ENCODE data around the gene GFRA1. TPM values are rescaled to one million over a fixed set of nuclear protein-coding genes. Genes with fewer than 3 reads are reported as not detected.

The GFRA1 gene
- total RNA-seq, 1 experiment from 2014 or later, result not detected

DNA sequence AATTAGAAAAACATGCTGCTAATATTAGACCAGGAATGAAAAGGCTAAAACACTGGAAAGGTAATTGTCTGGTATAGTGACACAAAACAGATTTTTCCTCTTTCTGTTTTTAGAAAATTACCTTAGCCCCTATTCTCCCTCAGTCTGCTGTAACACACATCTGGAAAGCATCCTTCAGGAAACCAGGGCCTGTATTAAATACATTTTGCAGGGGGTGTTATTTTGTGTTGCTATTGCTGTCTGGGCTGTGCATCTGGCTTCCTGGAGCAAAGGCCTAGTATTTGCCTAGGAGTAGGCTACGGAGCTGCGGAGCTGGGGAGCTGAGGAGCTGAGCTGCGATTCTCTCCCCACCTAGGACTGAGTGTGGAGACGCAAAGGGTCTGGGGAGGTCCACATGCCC, 169.3 kb downstream of the GFRA1 start:
- DNase-seq (ENCODE audit: low spot score), result no peak
- intact Hi-C loops (cut with micrococcal nuclease; ENCODE audit: unreplicated experiment), result no loop called here
- H3K4me3 ChIP-seq (ENCODE audit: low read depth, low read length, poor library complexity, severe bottlenecking), result no peak overlapping the region
- TF ChIP-seq, protein P1, sequence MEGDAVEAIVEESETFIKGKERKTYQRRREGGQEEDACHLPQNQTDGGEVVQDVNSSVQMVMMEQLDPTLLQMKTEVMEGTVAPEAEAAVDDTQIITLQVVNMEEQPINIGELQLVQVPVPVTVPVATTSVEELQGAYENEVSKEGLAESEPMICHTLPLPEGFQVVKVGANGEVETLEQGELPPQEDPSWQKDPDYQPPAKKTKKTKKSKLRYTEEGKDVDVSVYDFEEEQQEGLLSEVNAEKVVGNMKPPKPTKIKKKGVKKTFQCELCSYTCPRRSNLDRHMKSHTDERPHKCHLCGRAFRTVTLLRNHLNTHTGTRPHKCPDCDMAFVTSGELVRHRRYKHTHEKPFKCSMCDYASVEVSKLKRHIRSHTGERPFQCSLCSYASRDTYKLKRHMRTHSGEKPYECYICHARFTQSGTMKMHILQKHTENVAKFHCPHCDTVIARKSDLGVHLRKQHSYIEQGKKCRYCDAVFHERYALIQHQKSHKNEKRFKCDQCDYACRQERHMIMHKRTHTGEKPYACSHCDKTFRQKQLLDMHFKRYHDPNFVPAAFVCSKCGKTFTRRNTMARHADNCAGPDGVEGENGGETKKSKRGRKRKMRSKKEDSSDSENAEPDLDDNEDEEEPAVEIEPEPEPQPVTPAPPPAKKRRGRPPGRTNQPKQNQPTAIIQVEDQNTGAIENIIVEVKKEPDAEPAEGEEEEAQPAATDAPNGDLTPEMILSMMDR (conservative IDR thresholded peaks at IDR 0.05; ENCODE audit: low read depth, low read length), result no peak
- no peak for TF ChIP-seq EZH2 (IDR thresholded peaks at IDR 0.05; ENCODE audit: borderline replicate concordance, low read depth, low read length, poor library complexity, severe bottlenecking)
- no peaks in the 10 kb centered on the region for H3K9me3 ChIP-seq (ENCODE audit: low read depth, low read length, poor library complexity, severe bottlenecking)
- no peaks in the 10 kb centered on the region for H3K36me3 ChIP-seq (ENCODE audit: insufficient read depth, low read length, poor library complexity, severe bottlenecking)
- no peaks in the 10 kb centered on the region for H3K4me1 ChIP-seq (ENCODE audit: insufficient read depth, low read length, poor library complexity, severe bottlenecking)
- no TSS peak for BruUV-seq (replicated peaks)
- POLR2A ChIA-PET (ENCODE audit: low non-redundant PET), result no interaction called here
- peaks cover 79% of the 10 kb centered on the region for H3K27me3 ChIP-seq (replicated peaks; ENCODE audit: insufficient read depth, low read depth, low read length, poor library complexity)
- CTCF ChIA-PET, result no interaction called here
- no peak overlapping the region for H3K27ac ChIP-seq (ENCODE audit: low read depth, low read length, poor library complexity, severe bottlenecking)

DNA sequence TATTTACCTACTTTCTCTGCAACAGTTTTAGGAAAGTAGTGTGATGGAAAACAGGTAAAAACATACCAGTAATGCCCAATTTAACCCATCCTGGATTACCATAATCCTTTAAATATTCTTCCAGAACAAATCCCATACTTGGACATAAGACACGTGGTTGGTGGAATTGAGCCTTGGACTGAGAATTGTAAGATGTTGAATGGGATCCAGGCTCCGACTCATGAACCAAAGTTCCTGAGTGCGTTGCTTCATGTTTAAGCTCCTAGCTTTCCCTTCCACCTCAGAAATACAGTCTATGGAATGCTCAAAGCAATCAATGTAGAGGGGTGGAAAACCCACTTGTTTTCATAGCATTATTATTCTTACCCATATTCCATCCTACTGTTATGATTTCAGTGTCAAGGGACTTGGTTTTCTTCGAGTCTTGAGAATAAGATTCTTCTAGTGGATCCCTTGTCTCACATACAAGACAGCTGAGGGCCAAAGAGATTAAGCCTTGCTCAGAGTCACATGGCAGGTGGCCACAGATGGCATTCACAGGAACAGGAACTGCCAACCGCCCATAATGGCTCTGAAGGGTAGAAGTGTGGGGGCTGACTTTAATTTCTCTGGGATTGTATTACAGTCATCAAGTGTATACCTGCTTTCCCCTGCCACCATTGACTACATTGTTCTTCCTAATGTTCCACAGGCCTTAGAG, 171.2 kb downstream of the GFRA1 start:
- H3K27me3 ChIP-seq (replicated peaks; ENCODE audit: insufficient read depth, low read depth, low read length, poor library complexity), result peaks cover 80% of the 10 kb centered on the region
- no TSS peak for BruUV-seq (replicated peaks)
- TF ChIP-seq EZH2 (IDR thresholded peaks at IDR 0.05; ENCODE audit: borderline replicate concordance, low read depth, low read length, poor library complexity, severe bottlenecking), result no peak
- TF ChIP-seq, protein P1 (conservative IDR thresholded peaks at IDR 0.05; ENCODE audit: low read depth, low read length), result no peak
- ChIA-PET CTCF (no interaction called here), POLR2A (ENCODE audit: low non-redundant PET) (no interaction called here)
- H3K36me3 ChIP-seq (ENCODE audit: insufficient read depth, low read length, poor library complexity, severe bottlenecking), result no peaks in the 10 kb centered on the region
- DNase-seq (ENCODE audit: low spot score), result no peak
- intact Hi-C loops (cut with micrococcal nuclease; ENCODE audit: unreplicated experiment), result no loop called here
- H3K27ac ChIP-seq (ENCODE audit: low read depth, low read length, poor library complexity, severe bottlenecking), result no peak overlapping the region
- no peak overlapping the region for H3K4me3 ChIP-seq (ENCODE audit: low read depth, low read length, poor library complexity, severe bottlenecking)
- no peaks in the 10 kb centered on the region for H3K4me1 ChIP-seq (ENCODE audit: insufficient read depth, low read length, poor library complexity, severe bottlenecking)
- H3K9me3 ChIP-seq (ENCODE audit: low read depth, low read length, poor library complexity, severe bottlenecking), result no peaks in the 10 kb centered on the region

GRCh38 chr10:116100984-116101383, 172.0 kb downstream of the GFRA1 start:
- no peak overlapping the region for H3K27ac ChIP-seq (ENCODE audit: low read depth, low read length, poor library complexity, severe bottlenecking)
- ChIA-PET CTCF (no interaction called here), POLR2A (ENCODE audit: low non-redundant PET) (no interaction called here)
- BruUV-seq (replicated peaks), result no TSS peak
- peaks cover 82% of the 10 kb centered on the region for H3K27me3 ChIP-seq (replicated peaks; ENCODE audit: insufficient read depth, low read depth, low read length, poor library complexity)
- no peaks in the 10 kb centered on the region for H3K36me3 ChIP-seq (ENCODE audit: insufficient read depth, low read length, poor library complexity, severe bottlenecking)
- H3K9me3 ChIP-seq (ENCODE audit: low read depth, low read length, poor library complexity, severe bottlenecking), result no peaks in the 10 kb centered on the region
- intact Hi-C loops (cut with micrococcal nuclease; ENCODE audit: unreplicated experiment), result no loop called here
- TF ChIP-seq, protein P1 (conservative IDR thresholded peaks at IDR 0.05; ENCODE audit: low read depth, low read length), result no peak
- TF ChIP-seq EZH2 (IDR thresholded peaks at IDR 0.05; ENCODE audit: borderline replicate concordance, low read depth, low read length, poor library complexity, severe bottlenecking), result no peak
- no peaks in the 10 kb centered on the region for H3K4me1 ChIP-seq (ENCODE audit: insufficient read depth, low read length, poor library complexity, severe bottlenecking)
- H3K4me3 ChIP-seq (ENCODE audit: low read depth, low read length, poor library complexity, severe bottlenecking), result no peak overlapping the region
- no peak for DNase-seq (ENCODE audit: low spot score)

Measured in A673 (cell line).